Measurements from ENCODE around the gene RPN1. TPM values are rescaled to one million over a fixed set of nuclear protein-coding genes. Genes with fewer than 3 reads are reported as not detected.
"Not testable (repeated sequence)": the region's sequence is repeated elsewhere in the genome, so short reads cannot be mapped to it uniquely, and the experiment has no call there.

The RPN1 gene
- total and polyA plus RNA-seq, 2 donors (not counting 3 experiments of a cell fraction or from before 2014, with no cell fraction given) = 250 to 266 TPM

- H3K4me2 ChIP-seq (ENCODE audit: insufficient read depth, low read length); BruUV-seq (replicated peaks); DNase-seq (ENCODE audit: low read depth, low spot score); H3K27ac ChIP-seq (ENCODE audit: insufficient read depth, low read depth, low read length); POLR2A ChIA-PET; FAIRE-seq; H3K79me2 ChIP-seq (ENCODE audit: control insufficient read depth, insufficient read depth, low read length); H3K4me3 ChIP-seq (replicated peaks in 1 of 3; ENCODE audit: insufficient read depth in 1 of 3, low read depth in 1 of 3, low read length in 3 of 3); H2AFZ ChIP-seq (ENCODE audit: low read depth, low read length); H3K4me1 ChIP-seq (ENCODE audit: control insufficient read depth, extremely low read depth, insufficient read depth, low read length); H3K36me3 ChIP-seq (ENCODE audit: control insufficient read depth in 2 of 2, extremely low read depth in 1 of 2, insufficient read depth in 2 of 2, low read length in 2 of 2); H3K9ac ChIP-seq (replicated peaks; ENCODE audit: extremely low read depth, insufficient read depth, low read length); H4K20me1 ChIP-seq (replicated peaks; ENCODE audit: control insufficient read depth, extremely low read depth, insufficient read depth, low read length); H3K9me1 ChIP-seq (replicated peaks; ENCODE audit: control insufficient read depth, extremely low read depth, insufficient read depth, low read length); H3K9me3 ChIP-seq (replicated peaks; ENCODE audit: control insufficient read depth, insufficient read depth, low read length): not testable (repeated sequence)
- peaks cover 0 to 12% of the 10 kb centered on the region in 2 experiments for H3K27me3 ChIP-seq (ENCODE audit: control insufficient read depth in 2 of 2, insufficient read depth in 2 of 2, low read length in 2 of 2)
- CTCF ChIA-PET = interaction anchor here (1.3 to 1.5 kb wide), 3 partner anchors 16 to 416 kb away, joined by 3 to 5 read pairs (median 3); no protein-coding TSS in a partner anchor
- intact Hi-C loops (cut with micrococcal nuclease) = loop anchor here (10.0 kb wide), 1 partner anchor 262 kb away; no protein-coding TSS in a partner anchor
- dilution Hi-C loops (cut with MboI; ENCODE audit: extremely low pct_ligation_motif_present, low sequenced_read_pairs) = loop anchor here (25.0 kb wide), 1 partner anchor 149 kb away; no protein-coding TSS in a partner anchor
These were observed 64.2 kb downstream of the RPN1 start for GRCh38 chr3:128586391-128586790.

- Histone ChIP-seq H2AFZ (ENCODE audit: low read depth, low read length) (no peak overlapping the region), H3K4me1 (ENCODE audit: control insufficient read depth, extremely low read depth, insufficient read depth, low read length) (no peaks in the 10 kb centered on the region), H3K9me1 (replicated peaks; ENCODE audit: control insufficient read depth, extremely low read depth, insufficient read depth, low read length) (no peaks in the 10 kb centered on the region), H4K20me1 (replicated peaks; ENCODE audit: control insufficient read depth, extremely low read depth, insufficient read depth, low read length) (no peaks in the 10 kb centered on the region), H3K27ac (ENCODE audit: insufficient read depth, low read depth, low read length) (no peak overlapping the region), H3K27me3 (ENCODE audit: control insufficient read depth in 2 of 2, insufficient read depth in 2 of 2, low read length in 2 of 2) (peaks cover 4 to 15% of the 10 kb centered on the region in 2 experiments), H3K9me3 (replicated peaks; ENCODE audit: control insufficient read depth, insufficient read depth, low read length) (no peaks in the 10 kb centered on the region), H3K79me2 (ENCODE audit: control insufficient read depth, insufficient read depth, low read length) (no peaks in the 10 kb centered on the region), H3K9ac (replicated peaks; ENCODE audit: extremely low read depth, insufficient read depth, low read length) (no peak overlapping the region), H3K4me2 (ENCODE audit: insufficient read depth, low read length) (no peak overlapping the region), H3K36me3 (ENCODE audit: control insufficient read depth in 2 of 2, extremely low read depth in 1 of 2, insufficient read depth in 2 of 2, low read length in 2 of 2) (no peaks in the 10 kb centered on the region), H3K4me3 (replicated peaks in 1 of 3; ENCODE audit: insufficient read depth in 1 of 3, low read depth in 1 of 3, low read length in 3 of 3) (no peak overlapping the region)
- DNase-seq (ENCODE audit: low read depth, low spot score) (no peak), FAIRE-seq (no peak)
- dilution Hi-C loops (cut with MboI; ENCODE audit: extremely low pct_ligation_motif_present, low sequenced_read_pairs) (loop anchor here (25.0 kb wide), 1 partner anchor 149 kb away; no protein-coding TSS in a partner anchor), intact Hi-C loops (cut with micrococcal nuclease) (loop anchor here (10.0 kb wide), 1 partner anchor 261 kb away; no protein-coding TSS in a partner anchor)
- ChIA-PET POLR2A (no interaction called here), CTCF (interaction anchor here (1.3 to 3.3 kb wide), 5 partner anchors 12 to 415 kb away, joined by 3 to 46 read pairs (median 16); no protein-coding TSS in a partner anchor)
- BruUV-seq (replicated peaks) = no TSS peak
- no peak for TF ChIP-seq POLR2AphosphoS5 (IDR thresholded peaks at IDR 0.05; ENCODE audit: insufficient read depth, low read depth, low read length)
- no peak for TF ChIP-seq CTCF (IDR thresholded peaks at IDR 0.05; ENCODE audit: extremely low read depth in 1 of 2, insufficient read depth in 1 of 2, low read depth in 1 of 2, low read length in 2 of 2)
- TF ChIP-seq JUN (IDR thresholded peaks at IDR 0.05; ENCODE audit: borderline replicate concordance, insufficient read depth, insufficient read length, low read depth) = no peak
- TF ChIP-seq, protein P1, sequence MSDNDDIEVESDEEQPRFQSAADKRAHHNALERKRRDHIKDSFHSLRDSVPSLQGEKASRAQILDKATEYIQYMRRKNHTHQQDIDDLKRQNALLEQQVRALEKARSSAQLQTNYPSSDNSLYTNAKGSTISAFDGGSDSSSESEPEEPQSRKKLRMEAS (IDR thresholded peaks at IDR 0.05; ENCODE audit: insufficient read depth, insufficient read length) = no peak
- TF ChIP-seq EZH2 (IDR thresholded peaks at IDR 0.05; ENCODE audit: borderline replicate concordance, low read depth, low read length, severe bottlenecking) = no peak
- TF ChIP-seq POLR2A (IDR thresholded peaks at IDR 0.05; ENCODE audit: low read depth, low read length) = no peak
- TF ChIP-seq GATA2 (IDR thresholded peaks at IDR 0.05; ENCODE audit: insufficient read depth, insufficient read length, low read depth, low read length) = no peak
- TF ChIP-seq FOS (IDR thresholded peaks at IDR 0.05; ENCODE audit: borderline replicate concordance, insufficient read depth, low read length) = no peak
- no peak for TF ChIP-seq MYC (IDR thresholded peaks at IDR 0.05; ENCODE audit: low read depth, low read length)
These were observed 64.6 kb downstream of the RPN1 start for GRCh38 chr3:128585974-128586373.
